Neural progenitor cell (in vitro differentiated cells): ENCODE data around the gene PODNL1. TPM values are rescaled to one million over a fixed set of nuclear protein-coding genes. Genes with fewer than 3 reads are reported as not detected.

Experiments used
- DNase-seq: peaks from one replicate; pipeline ENCODE4 v3.0.0-alpha.2; 2016; ENCODE audit warnings: low spot score
- H2AFZ ChIP-seq: fragments of 200-600 bp; sonication (generic); replicated peaks from 2 replicates; pipeline ENCODE4 v1.6.1; 2016; ENCODE audit warnings: antibody characterized with exemption
- H3F3A ChIP-seq: fragments of 200-600 bp; sonication (generic); 2 replicates; pipeline ENCODE4 v1.6.1; 2016; ENCODE audit warnings: antibody characterized with exemption, low read depth
- H3K27ac ChIP-seq: fragments of 200-600 bp; sonication (generic); 2 replicates; pipeline ENCODE4 v1.5.1; 2016; ENCODE audit warnings: mild to moderate bottlenecking
- H3K27me3 ChIP-seq: fragments of 200-600 bp; sonication (generic); 2 replicates; pipeline ENCODE4 v1.6.1; 2016; ENCODE audit warnings: mild to moderate bottlenecking, moderate library complexity
- H3K36me3 ChIP-seq: fragments of 200-600 bp; sonication (generic); 2 replicates; pipeline ENCODE4 v1.5.1; 2016
- H3K4me1 ChIP-seq: fragments of 200-600 bp; sonication (generic); 2 replicates; pipeline ENCODE4 v1.6.1; 2016; ENCODE audit warnings: mixed run types
- H3K4me2 ChIP-seq: fragments of 200-600 bp; sonication (generic); 2 replicates; pipeline ENCODE4 v1.6.1; 2016
- H3K4me3 ChIP-seq: fragments of 200-600 bp; sonication (generic); 2 replicates; pipeline ENCODE4 v1.5.1; 2016
- H3K79me2 ChIP-seq: fragments of 200-600 bp; sonication (generic); 2 replicates; pipeline ENCODE4 v1.6.1; 2016; ENCODE audit warnings: low read depth
- H3K9ac ChIP-seq: fragments of 200-600 bp; sonication (generic); 2 replicates; pipeline ENCODE4 v1.6.1; 2016
- H3K9me3 ChIP-seq: fragments of 200-600 bp; sonication (generic); 2 replicates; pipeline ENCODE4 v1.5.1; 2016; ENCODE audit warnings: low read depth
- H4K20me1 ChIP-seq: fragments of 200-600 bp; sonication (generic); 2 replicates; pipeline ENCODE4 v1.6.1; 2016; ENCODE audit warnings: low read depth
- H3K27ac Mint-ChIP-seq: 3 replicates; pipeline ENCODE4 v1.8.0; 2021; ENCODE audit warnings: mixed read lengths
- H3K27me3 Mint-ChIP-seq: 2 replicates; pipeline ENCODE4 v1.8.0; 2022; ENCODE audit warnings: low read depth, mild to moderate bottlenecking, inconsistent platforms, moderate library complexity, mixed read lengths; ENCODE audit not compliant: insufficient read depth
- H3K36me3 Mint-ChIP-seq: 3 replicates; pipeline ENCODE4 v1.8.0; 2021; ENCODE audit warnings: mixed read lengths
- H3K4me1 Mint-ChIP-seq: 3 replicates; pipeline ENCODE4 v1.8.0; 2021; ENCODE audit warnings: mixed read lengths
- H3K4me3 Mint-ChIP-seq: 3 replicates; pipeline ENCODE4 v1.8.0; 2021; ENCODE audit warnings: mild to moderate bottlenecking, moderate library complexity, mixed read lengths
- H3K9me3 Mint-ChIP-seq: 3 replicates; pipeline ENCODE4 v1.8.0; 2020; ENCODE audit warnings: mixed read lengths
- CTCF ChIP-seq: fragments of 200-600 bp; sonication (generic); IDR thresholded peaks from 2 replicates; pipeline ENCODE4 v1.5.1; 2017; ENCODE audit warnings: antibody characterized with exemption, mild to moderate bottlenecking
- EZH2 ChIP-seq: fragments of 200-600 bp; sonication (generic); IDR thresholded peaks from 2 replicates; pipeline ENCODE4 v1.6.1; 2017; ENCODE audit warnings: antibody characterized with exemption, mild to moderate bottlenecking, moderate library complexity
- EZH2phosphoT487 ChIP-seq: fragments of 200-600 bp; sonication (generic); IDR thresholded peaks from 2 replicates; pipeline ENCODE4 v1.6.1; 2017; ENCODE audit warnings: antibody characterized with exemption
- total RNA-seq: library from RNA; depleted of rRNA; stranded (reverse); fragments of >200 nt; gene quantifications from 2 replicates; pipeline ENCODE4 v1.2.3, GENCODE V29; 2015; ENCODE audit warnings: low replicate concordance

Gene PODNL1
- total RNA-seq, 1 donor from 2014 or later = not detected

GRCh38 chr19:13966684-13967128, 28.5 kb upstream of the PODNL1 start:
- no peak overlapping the region for H3K4me2 ChIP-seq
- no peaks in the 10 kb centered on the region for H3K9me3 ChIP-seq
- no peaks in the 10 kb centered on the region for H3K36me3 ChIP-seq
- H3K4me1 Mint-ChIP-seq = peaks cover under 1% of the 10 kb centered on the region
- no peaks in the 10 kb centered on the region for H3K9me3 Mint-ChIP-seq
- H2AFZ ChIP-seq = no peak overlapping the region
- no peak overlapping the region for H3K4me3 Mint-ChIP-seq
- no peak for DNase-seq
- H3K27me3 Mint-ChIP-seq = peaks cover 5% of the 10 kb centered on the region
- H4K20me1 ChIP-seq = peaks cover 5% of the 10 kb centered on the region
- no peak overlapping the region for H3K4me3 ChIP-seq
- no peak overlapping the region for H3K27ac Mint-ChIP-seq
- no peak overlapping the region for H3K27ac ChIP-seq
- H3K4me1 ChIP-seq = peaks cover 12% of the 10 kb centered on the region
- H3F3A ChIP-seq = peaks cover 4% of the 10 kb centered on the region
- peaks cover 16% of the 10 kb centered on the region for H3K27me3 ChIP-seq
- no peak overlapping the region for H3K9ac ChIP-seq
- no peaks in the 10 kb centered on the region for H3K79me2 ChIP-seq
- peaks cover 10% of the 10 kb centered on the region for H3K36me3 Mint-ChIP-seq
- TF ChIP-seq EZH2phosphoT487 (no peak), EZH2 (no peak), CTCF (no peak)

GRCh38 chr19:13965926-13966683, 27.9 kb upstream of the PODNL1 start:
- DNase-seq = no peak
- no peak for TF ChIP-seq EZH2phosphoT487
- TF ChIP-seq EZH2 = no peak
- TF ChIP-seq CTCF = no peak

GRCh38 chr19:13965377-13965896, 27.2 kb upstream of the PODNL1 start:
- no peak for TF ChIP-seq EZH2phosphoT487
- no peak for TF ChIP-seq EZH2
- TF ChIP-seq CTCF = no peak
- Histone ChIP-seq H3K9ac (no peak overlapping the region), H3K36me3 (no peaks in the 10 kb centered on the region), H3K27me3 (peaks cover 16% of the 10 kb centered on the region), H3K9me3 (no peaks in the 10 kb centered on the region), H4K20me1 (peaks cover 10% of the 10 kb centered on the region), H3K27ac (no peak overlapping the region), H3F3A (peaks cover 4% of the 10 kb centered on the region), H3K4me3 (no peak overlapping the region), H3K4me2 (no peak overlapping the region), H3K79me2 (no peaks in the 10 kb centered on the region), H3K4me1 (peaks cover 12% of the 10 kb centered on the region), H2AFZ (no peak overlapping the region)
- H3K27ac Mint-ChIP-seq = no peak overlapping the region
- H3K9me3 Mint-ChIP-seq = no peaks in the 10 kb centered on the region
- peaks cover 5% of the 10 kb centered on the region for H3K4me1 Mint-ChIP-seq
- peaks cover 9% of the 10 kb centered on the region for H3K27me3 Mint-ChIP-seq
- no peak overlapping the region for H3K4me3 Mint-ChIP-seq
- DNase-seq = no peak
- peaks cover 13% of the 10 kb centered on the region for H3K36me3 Mint-ChIP-seq

More at GRCh38 chr19:13965926-13966683, 27.9 kb upstream of the PODNL1 start:
- Histone ChIP-seq H3K9me3 (no peaks in the 10 kb centered on the region), H3K4me3 (no peak overlapping the region), H2AFZ (no peak overlapping the region), H3K27me3 (peaks cover 16% of the 10 kb centered on the region), H3F3A (peaks cover 4% of the 10 kb centered on the region), H3K4me1 (peaks cover 12% of the 10 kb centered on the region), H3K79me2 (no peaks in the 10 kb centered on the region), H3K9ac (no peak overlapping the region), H3K27ac (no peak overlapping the region), H3K36me3 (no peaks in the 10 kb centered on the region), H3K4me2 (no peak overlapping the region), H4K20me1 (peaks cover 10% of the 10 kb centered on the region)
- H3K9me3 Mint-ChIP-seq = no peaks in the 10 kb centered on the region
- peaks cover 5% of the 10 kb centered on the region for H3K4me1 Mint-ChIP-seq
- no peak overlapping the region for H3K27ac Mint-ChIP-seq
- no peak overlapping the region for H3K4me3 Mint-ChIP-seq
- H3K27me3 Mint-ChIP-seq = peaks cover 9% of the 10 kb centered on the region
- H3K36me3 Mint-ChIP-seq = peaks cover 14% of the 10 kb centered on the region
